ENCODE results near the gene ZC3H18.

DNA sequence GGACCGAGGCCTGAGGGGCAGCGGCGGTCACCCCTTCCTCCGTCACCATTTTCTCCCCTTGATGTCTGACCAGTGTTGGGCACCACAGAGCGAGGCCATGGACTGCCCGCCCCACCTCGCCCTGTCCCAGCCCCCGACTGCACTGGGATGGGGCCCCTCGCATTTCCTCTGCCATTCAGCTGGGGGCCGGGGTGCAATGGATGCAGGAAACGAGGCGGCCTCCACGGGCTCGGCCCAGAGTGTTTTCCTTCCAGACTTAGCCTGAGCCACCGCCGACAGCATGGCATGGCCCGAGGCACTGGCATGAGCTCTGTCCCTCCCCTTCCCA lies 44.6 kb upstream of the ZC3H18 start:
- TF ChIP-seq CTCF (IDR thresholded peaks at IDR 0.05) (no peak), EP300 (IDR thresholded peaks at IDR 0.05) (no peak), POLR2A (IDR thresholded peaks at IDR 0.05) (no peak)
